ENCODE results near the gene EPOP.
A peak's percentile ranks its signal among the peaks of the same experiment; 100 is the strongest.

EPOP gene

GRCh38 chr17:38710604-38710962 lies 35.8 kb upstream of the EPOP start:
- no peak for TF ChIP-seq ZFX (IDR thresholded peaks at IDR 0.05)
- TF ChIP-seq CTCF (conservative IDR thresholded peaks at IDR 0.05): no peak

GRCh38 chr17:38709864-38710603 lies 35.3 kb upstream of the EPOP start:
- no peak overlapping the region for H3K27ac ChIP-seq
- TF ChIP-seq ZFX (IDR thresholded peaks at IDR 0.05) (no peak), CTCF (conservative IDR thresholded peaks at IDR 0.05) (no peak)

More at GRCh38 chr17:38710604-38710962, 35.8 kb upstream of the EPOP start:
- no peak overlapping the region for H3K27ac ChIP-seq

GRCh38 chr17:38709104-38709820 lies 34.5 kb upstream of the EPOP start:
- TF ChIP-seq CTCF (conservative IDR thresholded peaks at IDR 0.05) (no peak), ZFX (IDR thresholded peaks at IDR 0.05) (no peak)
- no peak overlapping the region for H3K27ac ChIP-seq

GRCh38 chr17:38707678-38708351 lies 33.1 kb upstream of the EPOP start:
- TF ChIP-seq CTCF (conservative IDR thresholded peaks at IDR 0.05) (no peak), ZFX (IDR thresholded peaks at IDR 0.05) (no peak)
- H3K27ac ChIP-seq: no peak overlapping the region

- peak overlapping the region; percentile 98 for H3K27ac ChIP-seq
- TF ChIP-seq CTCF (conservative IDR thresholded peaks at IDR 0.05) (no peak), ZFX (IDR thresholded peaks at IDR 0.05) (no peak)
Measured at GRCh38 chr17:38706505-38707216, 31.9 kb upstream of the EPOP start.

GRCh38 chr17:38705803-38706504 lies 31.2 kb upstream of the EPOP start:
- TF ChIP-seq ZFX (IDR thresholded peaks at IDR 0.05): no peak
- no peak for TF ChIP-seq CTCF (conservative IDR thresholded peaks at IDR 0.05)

More at GRCh38 chr17:38705803-38706504, 31.2 kb upstream of the EPOP start:
- H3K27ac ChIP-seq: peak overlapping the region; percentile 98
